NCI-H1092 treated with DMSO at 0.1 percent for 48 hours (cell line): ENCODE results near the gene PKMYT1.
A peak's percentile ranks its signal among the peaks of the same experiment; 100 is the strongest.
"Not testable (repeated sequence)": the region's sequence is repeated elsewhere in the genome, so short reads cannot be mapped to it uniquely, and the experiment has no call there.

Experiments used
- DNase-seq: peaks from one replicate; lab custom pipeline; 2025; lab: John Stamatoyannopoulos, UW

Gene PKMYT1

DNA sequence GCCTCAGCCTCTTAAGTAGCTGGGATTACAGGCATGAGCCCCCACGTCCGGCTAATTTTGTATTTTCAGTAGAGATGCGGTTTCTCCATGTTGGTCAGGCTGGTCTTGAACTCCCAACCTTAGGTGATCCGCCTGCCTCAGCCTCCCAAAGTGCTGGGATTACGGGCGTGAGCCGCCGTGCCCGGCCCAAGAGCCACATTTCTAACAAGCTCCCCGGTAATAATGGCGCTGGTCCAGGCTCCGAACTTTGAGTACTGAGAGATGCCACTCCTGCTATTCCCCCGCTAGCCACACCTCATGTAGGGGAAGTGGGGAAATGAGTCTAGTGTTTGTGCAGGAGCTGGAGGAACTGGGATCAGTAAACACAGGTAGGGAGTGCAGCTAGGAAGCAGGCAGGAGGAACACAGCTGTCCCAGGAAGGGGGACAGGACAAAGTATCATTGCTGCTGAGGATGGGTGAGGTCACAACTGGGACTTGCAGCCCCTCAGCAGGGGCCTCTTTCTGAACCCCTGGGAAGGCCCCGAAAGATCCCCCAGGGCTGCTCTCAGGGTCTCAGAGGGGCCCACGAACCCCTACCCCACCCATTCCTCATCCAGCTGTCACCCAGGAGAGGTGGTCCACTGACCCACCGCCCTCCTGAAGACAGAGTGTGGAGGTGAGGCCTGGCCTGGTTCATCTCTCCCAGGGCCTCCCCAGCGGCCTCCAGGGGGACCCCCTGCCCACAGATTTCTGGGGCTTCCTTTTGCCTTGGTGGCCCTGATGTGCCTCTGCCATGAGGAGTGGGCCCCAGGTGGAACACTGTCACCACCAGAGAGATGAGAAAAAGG, 19.8 kb downstream of the PKMYT1 start:
- DNase-seq, result no peak

GRCh38 chr16:2959206-2959605, 21.0 kb downstream of the PKMYT1 start:
- DNase-seq, result no peak

- DNase-seq, result no peak
Observed at GRCh38 chr16:2956579-2956956, 23.7 kb downstream of the PKMYT1 start.

DNA sequence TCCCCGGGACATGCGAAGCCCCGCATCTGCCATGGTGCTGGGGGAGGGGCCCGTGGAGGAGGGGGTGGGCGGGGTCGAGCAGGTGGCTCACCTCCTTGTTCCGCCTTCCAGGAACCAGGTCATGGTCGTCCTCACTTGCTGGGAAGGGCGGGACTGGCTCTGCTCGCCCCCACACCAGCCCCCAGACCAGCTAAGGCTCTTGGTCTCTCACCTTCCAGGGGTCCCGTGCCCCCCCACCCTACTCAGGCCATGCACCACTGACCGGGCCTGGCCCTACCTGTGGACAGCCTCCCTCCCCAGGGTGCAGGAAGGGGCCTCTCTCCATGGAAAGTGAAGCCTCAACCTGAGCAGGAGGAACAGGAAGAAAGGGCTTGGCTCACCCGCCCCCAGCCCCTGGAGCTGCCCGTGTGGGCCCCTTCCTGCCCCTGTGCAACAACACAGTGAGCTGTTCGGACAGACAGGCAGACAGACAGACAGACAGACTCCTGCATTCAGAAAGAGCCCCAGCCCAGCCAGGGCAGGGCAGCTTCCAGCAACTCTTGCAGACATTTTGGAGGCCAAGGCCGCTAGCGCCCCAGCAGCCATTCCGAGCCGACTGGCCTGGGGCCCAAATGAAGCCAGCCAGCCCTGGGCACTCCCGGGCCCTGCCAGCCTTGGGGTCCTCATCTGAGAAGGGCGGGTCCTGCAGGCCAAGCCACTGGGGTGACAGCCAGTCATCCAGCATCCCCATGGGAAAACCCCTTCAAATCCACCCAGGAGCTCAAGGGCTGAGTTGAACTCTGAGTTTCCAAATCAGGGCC, 24.3 kb downstream of the PKMYT1 start:
- no peak for DNase-seq

DNA sequence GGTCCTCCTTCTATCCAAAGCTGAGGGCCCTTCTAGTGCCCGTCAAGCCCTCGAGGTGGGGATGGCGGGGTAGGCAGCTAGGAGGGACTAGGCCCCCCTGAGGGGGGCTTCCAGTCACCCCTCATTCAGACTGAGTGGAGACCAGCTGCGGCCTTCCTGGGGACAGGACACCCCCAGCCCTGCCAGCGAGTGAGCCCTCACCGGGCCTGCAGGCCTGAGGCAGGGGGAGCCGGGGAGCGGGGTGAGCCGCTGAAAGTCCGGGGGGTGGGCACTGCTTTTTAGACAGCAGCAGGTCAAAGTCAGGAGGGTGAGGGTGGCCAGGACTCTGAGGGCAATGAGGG, 24.8 kb downstream of the PKMYT1 start:
- DNase-seq, result no peak

DNA sequence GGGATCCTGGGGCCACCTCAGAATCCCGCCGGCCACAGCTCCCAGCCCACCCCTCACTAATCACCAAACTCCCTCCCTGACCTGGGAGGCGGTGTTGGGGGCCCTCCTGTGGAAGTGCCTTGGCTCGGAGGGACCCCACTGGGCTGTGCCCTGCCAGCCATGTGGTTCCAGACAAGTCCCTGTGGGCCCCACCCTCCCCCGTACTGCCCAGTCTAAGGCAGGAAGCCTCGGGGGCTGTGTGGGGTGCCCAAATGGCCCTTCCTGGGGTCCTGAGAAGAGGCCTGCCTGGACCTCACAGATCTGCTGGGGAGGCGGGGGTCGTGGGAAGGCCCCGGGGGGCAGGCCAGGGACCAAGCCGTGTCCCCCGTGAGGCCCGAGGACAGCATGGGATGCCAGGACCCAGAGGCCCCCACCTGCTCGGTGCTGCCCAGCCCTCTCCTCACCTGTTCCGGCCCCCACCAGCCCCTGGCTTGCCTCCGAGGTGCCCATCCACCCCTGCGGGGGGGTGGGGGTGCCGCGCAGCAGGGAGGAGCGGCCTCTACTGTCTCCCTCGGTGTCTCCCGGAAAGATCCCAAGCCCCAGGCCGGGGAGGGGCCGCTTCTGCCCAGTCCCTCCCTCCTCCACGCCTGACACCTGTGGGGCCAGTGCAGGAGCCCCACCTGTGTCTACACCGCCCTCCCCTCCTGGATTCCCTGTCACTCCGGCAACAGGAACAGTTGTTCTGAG, 25.4 kb downstream of the PKMYT1 start:
- no peak for DNase-seq

GRCh38 chr16:2953706-2954627, 26.3 kb downstream of the PKMYT1 start:
- DNase-seq, result peak; percentile 24

DNA sequence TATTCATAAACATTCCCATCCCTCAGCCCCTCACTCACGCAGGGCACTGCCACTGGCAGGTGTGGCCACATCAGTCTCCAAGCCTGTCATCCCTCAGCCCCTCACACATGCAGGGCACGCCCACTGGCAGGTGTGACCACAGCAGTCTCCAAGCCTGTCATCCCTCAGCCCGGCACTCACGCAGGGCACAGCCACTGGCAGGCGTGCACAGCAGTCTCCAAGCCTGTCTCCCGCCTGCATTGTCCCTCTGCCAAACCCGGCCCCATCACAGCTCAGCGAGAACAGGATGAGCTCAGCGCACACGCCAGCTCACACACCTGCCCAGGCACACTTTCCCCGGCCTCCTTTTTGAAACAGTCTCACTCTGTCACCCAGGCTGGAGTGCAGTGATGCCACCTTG, 27.6 kb downstream of the PKMYT1 start:
- peak; percentile 46 for DNase-seq

DNA sequence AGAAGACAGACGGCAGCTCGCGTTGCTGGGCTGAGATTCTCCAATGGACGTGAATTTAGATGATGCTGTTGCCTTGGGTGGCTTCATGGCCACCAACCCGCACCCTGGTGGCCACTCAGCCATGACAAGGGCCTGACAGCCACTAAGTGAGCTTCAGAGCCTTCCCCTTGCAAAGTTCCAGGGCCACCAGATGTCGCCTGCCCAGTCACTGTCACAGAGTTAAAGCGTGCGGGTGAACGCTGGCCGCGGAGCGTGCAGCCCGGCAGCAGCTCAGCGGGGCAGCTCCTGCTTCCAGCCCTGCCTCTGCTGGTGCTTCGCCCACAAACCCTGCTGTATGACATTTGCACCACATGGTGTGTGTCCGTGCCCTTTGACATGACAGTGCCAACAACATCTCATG, 29.5 kb downstream of the PKMYT1 start:
- DNase-seq, result no peak

GRCh38 chr16:2950353-2950724, 29.9 kb downstream of the PKMYT1 start:
- DNase-seq, result no peak

DNA sequence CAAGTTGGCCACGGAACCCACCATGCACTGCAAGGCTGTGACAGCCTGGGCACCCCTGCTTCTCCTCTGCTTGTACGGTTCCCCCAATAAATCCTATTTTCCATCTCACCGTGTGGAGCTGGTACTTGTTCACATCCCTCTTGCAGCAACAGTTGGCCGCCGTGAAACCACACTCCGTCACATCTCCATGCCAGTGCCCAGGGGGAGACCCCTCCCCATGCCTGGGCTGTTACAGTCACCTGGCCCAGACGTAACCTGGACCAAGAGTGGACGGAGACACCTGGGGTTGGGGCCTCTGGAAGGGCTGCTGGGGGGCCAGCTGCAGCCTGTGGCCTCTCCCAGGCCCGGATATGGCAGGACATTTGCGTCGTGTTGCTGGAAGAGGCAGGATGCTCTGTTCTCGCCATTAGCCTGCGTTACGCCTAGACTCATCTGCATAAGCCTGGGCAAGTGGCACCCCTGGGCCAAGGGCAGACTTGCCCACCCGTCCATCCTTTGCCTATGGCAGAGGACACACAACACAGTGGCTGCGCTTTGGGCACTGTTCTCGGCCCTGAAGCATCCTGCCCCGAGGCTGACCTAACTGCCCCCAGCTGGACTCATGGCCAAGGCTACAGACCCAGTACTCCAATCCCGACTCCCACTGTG, 30.4 kb downstream of the PKMYT1 start:
- DNase-seq, result no peak

DNA sequence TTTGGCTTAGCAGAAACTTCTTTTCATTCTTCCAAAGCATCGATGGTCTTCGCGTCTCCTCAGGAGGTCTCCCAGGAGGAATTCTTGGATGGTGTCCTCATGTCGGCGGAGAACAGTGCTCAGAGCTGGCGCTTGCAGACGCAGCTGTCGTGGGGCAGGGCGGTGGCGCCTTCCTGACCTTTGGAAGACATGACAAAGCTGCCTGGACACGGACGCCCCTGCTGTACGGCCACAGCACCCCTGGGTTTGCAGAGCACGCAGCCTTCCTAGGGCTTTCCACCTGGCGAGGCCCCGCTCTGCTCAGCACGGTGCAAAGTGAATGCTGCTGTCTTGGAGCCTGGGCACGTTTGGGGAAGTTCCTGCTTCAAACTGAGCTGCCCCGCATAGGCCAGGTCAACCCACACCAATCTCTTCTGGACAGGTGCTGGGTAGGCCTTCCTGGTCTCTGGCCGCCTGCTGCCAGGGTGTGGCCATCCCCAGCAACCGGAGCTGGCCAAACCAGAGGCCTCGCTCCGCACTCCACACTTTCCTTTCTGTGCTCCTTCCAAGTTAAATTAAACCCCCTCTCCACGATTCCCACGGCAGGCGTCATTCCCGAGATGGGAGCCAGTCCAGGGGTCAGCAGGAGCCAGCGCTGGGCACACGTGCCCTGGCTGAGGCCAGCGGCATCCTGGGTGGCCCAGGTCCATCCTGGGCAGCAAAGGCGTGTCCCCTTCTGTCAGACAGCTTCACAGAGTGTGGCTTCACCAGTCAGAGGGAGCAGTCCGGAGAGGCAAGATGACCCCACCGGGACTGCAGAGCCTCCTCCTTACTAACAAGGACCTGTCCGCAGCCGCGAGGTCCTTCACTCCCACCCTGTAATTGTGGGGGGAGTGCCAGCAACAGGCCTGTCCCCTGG, 31.2 kb downstream of the PKMYT1 start:
- DNase-seq, result no peak

DNA sequence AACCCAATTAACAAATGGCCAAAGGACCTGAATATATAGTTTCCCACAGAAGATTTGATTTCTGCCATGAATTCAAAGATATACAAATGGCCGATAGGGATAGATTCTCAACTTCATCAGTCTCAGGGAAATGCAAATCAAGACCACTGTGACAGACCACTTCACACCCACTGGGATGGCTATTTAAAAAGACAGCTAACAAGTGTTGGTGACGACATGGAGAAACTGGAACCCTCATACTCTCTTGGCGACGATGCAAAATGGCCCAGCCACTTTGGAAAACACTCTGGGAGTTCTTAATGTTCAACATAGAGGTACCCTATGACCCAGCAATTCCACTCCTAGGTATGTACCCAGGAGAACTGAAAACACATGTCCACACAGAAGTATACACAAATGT, 33.6 kb downstream of the PKMYT1 start:
- no peak for DNase-seq

- DNase-seq, result not testable (repeated sequence)
Observed at GRCh38 chr16:2943716-2944115, 36.5 kb downstream of the PKMYT1 start.

DNA sequence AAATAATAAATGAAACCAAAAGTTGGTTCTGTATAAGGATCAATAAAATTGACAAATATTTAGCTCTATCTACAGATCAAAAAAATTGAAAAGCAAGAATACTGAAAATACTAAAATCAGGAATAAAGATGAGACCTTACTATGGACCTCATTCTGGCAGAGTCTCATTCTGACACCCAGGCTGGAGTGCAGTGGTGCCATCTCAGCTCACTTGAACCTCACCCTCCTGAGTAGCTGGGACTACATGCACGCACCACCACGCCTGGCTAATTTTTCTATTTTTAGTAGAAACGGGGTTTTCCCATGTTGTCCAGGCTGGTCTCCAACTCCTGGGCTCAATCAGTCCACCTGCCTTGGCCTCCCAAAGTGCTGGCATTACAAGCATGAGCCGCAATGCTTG, 38.2 kb downstream of the PKMYT1 start:
- DNase-seq, result no peak

DNA sequence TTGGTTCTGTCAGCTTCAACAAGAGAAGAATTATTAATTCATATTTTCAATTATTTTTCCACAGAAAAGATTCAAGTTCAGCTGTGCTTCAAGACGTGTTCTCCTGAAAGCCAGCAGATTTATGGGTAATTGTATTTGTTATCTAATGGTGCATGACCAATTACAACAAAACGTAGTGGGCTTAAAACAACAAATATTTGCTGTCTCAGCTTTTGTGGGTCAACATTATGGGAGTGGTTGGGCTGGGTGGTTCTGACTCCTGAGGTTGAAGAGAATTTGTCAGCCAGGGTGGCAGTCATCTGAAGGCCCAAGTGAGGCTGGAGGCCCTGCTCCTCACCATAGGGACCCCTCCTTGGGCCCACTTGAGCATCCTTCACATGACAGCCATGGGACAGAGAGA, 40.3 kb downstream of the PKMYT1 start:
- DNase-seq, result no peak

GRCh38 chr16:2938206-2938605, 42.0 kb downstream of the PKMYT1 start:
- DNase-seq, result no peak

DNA sequence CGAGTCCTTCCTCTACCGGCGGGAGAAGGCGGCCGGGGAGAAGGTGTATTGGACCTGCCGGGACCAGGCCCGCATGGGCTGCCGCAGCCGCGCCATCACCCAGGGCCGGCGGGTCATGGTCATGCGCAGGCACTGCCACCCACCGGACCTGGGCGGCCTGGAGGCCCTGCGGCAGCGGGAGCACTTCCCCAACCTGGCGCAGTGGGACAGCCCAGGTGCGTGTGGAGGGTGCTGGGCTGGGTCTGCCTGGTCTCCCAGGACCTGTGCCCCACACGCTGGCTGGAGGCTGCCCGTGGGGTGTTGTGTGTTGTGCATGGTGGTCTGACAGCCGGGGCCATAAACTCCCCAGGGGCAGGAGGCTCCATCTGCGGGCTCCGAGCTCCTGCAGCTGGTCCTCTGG, 43.1 kb downstream of the PKMYT1 start:
- no peak for DNase-seq

DNA sequence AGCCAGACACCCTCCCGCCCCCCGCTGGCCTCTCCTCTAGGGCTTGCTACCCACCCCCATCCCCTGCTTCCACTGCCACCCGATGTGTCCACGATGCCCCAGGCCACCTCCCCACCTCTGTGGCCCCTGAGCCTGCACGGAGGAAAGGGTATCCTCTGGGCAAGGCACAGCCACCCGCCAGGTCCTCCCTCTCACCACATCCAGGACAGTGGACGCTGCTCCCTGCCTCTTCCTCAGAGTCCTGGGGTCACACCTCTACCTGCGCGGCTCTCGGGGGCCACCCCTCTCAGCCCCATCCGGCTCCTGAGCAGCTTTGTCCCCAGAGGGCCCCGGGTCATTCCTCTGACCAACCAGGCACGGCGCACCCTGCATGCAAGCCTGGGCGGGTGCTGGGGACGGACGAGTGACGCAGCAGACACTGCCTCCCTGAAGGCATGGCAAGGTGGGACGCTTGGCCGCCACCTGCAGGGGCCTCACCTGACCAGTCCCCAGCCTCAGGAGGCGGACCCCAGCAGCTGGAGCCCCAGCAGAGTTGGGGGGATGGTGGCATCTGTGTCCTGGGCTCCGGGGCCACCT, 43.7 kb downstream of the PKMYT1 start:
- no peak for DNase-seq

- DNase-seq, result no peak
Observed at GRCh38 chr16:2934450-2934849, 45.8 kb downstream of the PKMYT1 start.
